ENCODE results near the gene GUK1.

- TF ChIP-seq CTCF (IDR thresholded peaks at IDR 0.05; ENCODE audit: low read depth, low read length), result no peak
- no peak for TF ChIP-seq POLR2A (IDR thresholded peaks at IDR 0.05; ENCODE audit: extremely low read depth, insufficient read length)
Measured at GRCh38 chr1:228112167-228112566, 27.9 kb upstream of the GUK1 start.
